HepG2 (cell line): ENCODE data around the gene CCDC57. TPM values are rescaled to one million over a fixed set of nuclear protein-coding genes. Genes with fewer than 3 reads are reported as not detected.

Source experiments
- ATAC-seq: fragments of 200-7000 bp; cut with Tn5 transposase; 3 replicates; pipeline ENCODE4 v1.9.1; 2020; ENCODE audit warnings: mild to moderate bottlenecking, moderate library complexity
- BruUV-seq: library from RNA; stranded (reverse); fragments of 400-500 nt; replicated peaks from 2 replicates; lab custom pipeline; 2021; lab: Mats Ljungman, UMichigan
- CTCF ChIA-PET: fragments of 300-600 bp; formaldehyde crosslinking; extraction: SDS; loops from one replicate; lab custom pipeline; 2021; ENCODE audit warnings: low total read pairs, inconsistent platforms, low intra/inter-chr PET ratio; lab: Yijun Ruan, JAX
- POLR2A ChIA-PET: fragments of 350-600 bp; sonication (Branson Sonifier 250); formaldehyde crosslinking; loops from one replicate; lab custom pipeline; 2020; ENCODE audit warnings: antibody characterized with exemption, inconsistent platforms; lab: Yijun Ruan, JAX
- DNase-seq: peaks from one replicate; pipeline ENCODE4 v3.0.0-alpha.2; 2015; ENCODE audit warnings: low spot score
- FAIRE-seq: peaks from 3 replicates; lab custom pipeline; 2011; peaks lifted over from hg19 to GRCh38; lab: Jason Lieb, UNC
- H2AFZ ChIP-seq: one replicate; pipeline ENCODE4 v1.6.1; 2011; ENCODE audit warnings: low read length, inconsistent platforms
- H3K27ac ChIP-seq: fragments of 300-600 bp; 3 replicates; pipeline ENCODE4 v1.8.0; 2011; ENCODE audit warnings: mixed run types, mild to moderate bottlenecking, mixed read lengths, low read length, inconsistent platforms; ENCODE audit not compliant: insufficient read depth; ENCODE audit errors: extremely low read length
- H3K27me3 ChIP-seq, 2 experiments: fragments of 200-600 bp in 1 of 2; 2 replicates in 1 of 2; 3 replicates in 1 of 2; pipeline versions ENCODE4 v1.6.0 to v1.8.0; 2011; ENCODE audit warnings: low read length in 2 of 2, mild to moderate bottlenecking in 2 of 2, moderate library complexity in 2 of 2, inconsistent platforms in 1 of 2; ENCODE audit not compliant: insufficient read depth in 2 of 2, control insufficient read depth in 1 of 2
- H3K36me3 ChIP-seq, 2 experiments: fragments of 200-600 bp in 1 of 2; replicated peaks in 1 of 2; 2 replicates in 1 of 2; 3 replicates in 1 of 2; pipeline versions ENCODE4 v1.5.1 to v1.8.0; 2011; ENCODE audit warnings: low read length in 2 of 2, inconsistent platforms in 1 of 2; ENCODE audit not compliant: insufficient read depth in 2 of 2, control insufficient read depth in 1 of 2
- H3K4me1 ChIP-seq: 2 replicates; pipeline ENCODE4 v1.5.1; 2012; ENCODE audit warnings: low read length, inconsistent platforms; ENCODE audit not compliant: insufficient read depth
- H3K4me2 ChIP-seq: 2 replicates; pipeline ENCODE4 v1.6.0; 2011; ENCODE audit warnings: low read depth, low read length, inconsistent platforms
- H3K4me3 ChIP-seq, 3 experiments: fragments of 200-600 bp in 1 of 3; sonication (generic), shearing (Covaris generic) in 1 of 3; replicated peaks in 1 of 3; 2 replicates each; pipeline ENCODE4 v1.5.1; 2011 to 2016; ENCODE audit warnings: low read length in 3 of 3, inconsistent platforms in 2 of 3, low read depth in 2 of 3, mild to moderate bottlenecking in 2 of 3, control low read depth in 1 of 3, mixed read lengths in 1 of 3; ENCODE audit not compliant: insufficient read depth in 1 of 3
- H3K79me2 ChIP-seq: one replicate; pipeline ENCODE4 v1.6.1; 2011; ENCODE audit warnings: low read length, inconsistent platforms; ENCODE audit not compliant: insufficient read depth
- H3K9ac ChIP-seq: 2 replicates; pipeline ENCODE4 v1.6.0; 2011; ENCODE audit warnings: mild to moderate bottlenecking, low read depth, low read length, inconsistent platforms; ENCODE audit not compliant: insufficient read depth
- H3K9me3 ChIP-seq: 2 replicates; pipeline ENCODE4 v1.5.1; 2012; ENCODE audit warnings: mild to moderate bottlenecking, low read length
- H4K20me1 ChIP-seq: 2 replicates; pipeline ENCODE4 v1.6.0; 2011; ENCODE audit warnings: inconsistent platforms, mild to moderate bottlenecking, low read length, moderate library complexity; ENCODE audit not compliant: insufficient read depth
- FOXO4 ChIP-seq: sonication (generic); formaldehyde crosslinking; conservative IDR thresholded peaks from 2 replicates; pipeline ENCODE4 v1.8.1; 2023; ENCODE audit warnings: missing genetic modification reagents
- HNRNPH1 ChIP-seq: fragments of 200-400 bp; formaldehyde crosslinking; optimal IDR thresholded peaks from 2 replicates; pipeline ENCODE3; 2017; ENCODE audit warnings: mild to moderate bottlenecking, low read depth, low read length
- MTA3 ChIP-seq: sonication (generic); formaldehyde crosslinking; IDR thresholded peaks from 2 replicates; pipeline ENCODE4 v1.4.0; 2020; ENCODE audit warnings: missing genetic modification reagents
- POLR2AphosphoS5 ChIP-seq: IDR thresholded peaks from 2 replicates; pipeline ENCODE4 v1.6.1; 2012; ENCODE audit warnings: low read depth, low read length
- RBFOX2 ChIP-seq: fragments of 200-400 bp; formaldehyde crosslinking; IDR thresholded peaks from 2 replicates; pipeline ENCODE4 v1.6.1; 2017; ENCODE audit warnings: low read depth, mild to moderate bottlenecking, low read length
- ZNF10 ChIP-seq: sonication (generic); formaldehyde crosslinking; IDR thresholded peaks from 2 replicates; pipeline ENCODE4 v1.4.0; 2020; ENCODE audit warnings: mild to moderate bottlenecking, low read depth, missing genetic modification reagents, borderline replicate concordance
- ZNF121 ChIP-seq: sonication (generic); formaldehyde crosslinking; IDR thresholded peaks from 2 replicates; pipeline ENCODE4 v1.5.0; 2020; ENCODE audit warnings: mild to moderate bottlenecking, missing genetic modification reagents
- ZNF446 ChIP-seq: sonication (generic); formaldehyde crosslinking; IDR thresholded peaks from 2 replicates; pipeline ENCODE4 v1.5.0; 2020; ENCODE audit warnings: mild to moderate bottlenecking, missing genetic modification reagents
- ZNF790 ChIP-seq: sonication (generic); formaldehyde crosslinking; IDR thresholded peaks from 2 replicates; pipeline ENCODE4 v1.8.0; 2022; ENCODE audit warnings: missing genetic modification reagents, mild to moderate bottlenecking, borderline replicate concordance
- WGBS: methylation state at CpG from one replicate; pipeline ENCODE4 v1.1.6; 2017; ENCODE audit warnings: low lambda C conversion rate; 5-methylcytosine and 5-hydroxymethylcytosine counted together
- in situ Hi-C: cut with HindIII; loops from 2 replicates; pipeline ENCODE4 v1.10.0; 2017; ENCODE audit warnings: low pct_unique_long_range_greater_than_20kb; ENCODE audit not compliant: extremely low pct_ligation_motif_present
- intact Hi-C: fragments of 100-400 bp; cut with micrococcal nuclease; formaldehyde crosslinking; loops from one replicate; pipeline ENCODE4 v1.10.0; 2022; ENCODE audit not compliant: unreplicated experiment
- polyA plus RNA-seq, 8 experiments: library from polyadenylated mRNA; depleted of rRNA in 3 of 8; stranded (reverse) in 7 of 8; unstranded in 1 of 8; fragments of >200 nt; fragmentation: Illumina TruSeq in 4 of 8; extraction: Trizol in 4 of 8; gene quantifications; 2 replicates each; pipeline versions ENCODE4 v1.2.1 to v1.2.3, GENCODE V29; 2011 to 2016; ENCODE audit warnings: low read depth in 4 of 8, missing spikeins in 1 of 8, mixed read lengths in 1 of 8; ENCODE audit not compliant: insufficient read depth in 1 of 8
- total RNA-seq, 5 experiments: library from RNA; depleted of rRNA; stranded (reverse); fragments of >200 nt; fragmentation: Illumina TruSeq; extraction: Trizol; gene quantifications; 2 replicates each; pipeline ENCODE4 v1.2.3, GENCODE V29; 2016; ENCODE audit warnings: low read depth in 1 of 5
- TF ChIP-seq, protein P1 (sequence below): sonication (generic); formaldehyde crosslinking; IDR thresholded peaks from 2 replicates; pipeline ENCODE4 v1.4.0; 2020; ENCODE audit warnings: missing genetic modification reagents
- TF ChIP-seq, protein P2 (sequence below): IDR thresholded peaks from 2 replicates; pipeline ENCODE4 v1.6.1; 2016; ENCODE audit warnings: mild to moderate bottlenecking, missing biosample characterization, missing genetic modification reagents
- TF ChIP-seq, protein P3 (sequence below): sonication (generic); formaldehyde crosslinking; IDR thresholded peaks from 2 replicates; pipeline ENCODE4; 2020; ENCODE audit warnings: missing genetic modification reagents, mild to moderate bottlenecking, borderline replicate concordance

Gene CCDC57
- total and polyA plus RNA-seq, 2 of the 13 experiments (the other 11 are each of a cell fraction or from before 2014, with no cell fraction given) = 59.3 to 59.9 TPM

DNA sequence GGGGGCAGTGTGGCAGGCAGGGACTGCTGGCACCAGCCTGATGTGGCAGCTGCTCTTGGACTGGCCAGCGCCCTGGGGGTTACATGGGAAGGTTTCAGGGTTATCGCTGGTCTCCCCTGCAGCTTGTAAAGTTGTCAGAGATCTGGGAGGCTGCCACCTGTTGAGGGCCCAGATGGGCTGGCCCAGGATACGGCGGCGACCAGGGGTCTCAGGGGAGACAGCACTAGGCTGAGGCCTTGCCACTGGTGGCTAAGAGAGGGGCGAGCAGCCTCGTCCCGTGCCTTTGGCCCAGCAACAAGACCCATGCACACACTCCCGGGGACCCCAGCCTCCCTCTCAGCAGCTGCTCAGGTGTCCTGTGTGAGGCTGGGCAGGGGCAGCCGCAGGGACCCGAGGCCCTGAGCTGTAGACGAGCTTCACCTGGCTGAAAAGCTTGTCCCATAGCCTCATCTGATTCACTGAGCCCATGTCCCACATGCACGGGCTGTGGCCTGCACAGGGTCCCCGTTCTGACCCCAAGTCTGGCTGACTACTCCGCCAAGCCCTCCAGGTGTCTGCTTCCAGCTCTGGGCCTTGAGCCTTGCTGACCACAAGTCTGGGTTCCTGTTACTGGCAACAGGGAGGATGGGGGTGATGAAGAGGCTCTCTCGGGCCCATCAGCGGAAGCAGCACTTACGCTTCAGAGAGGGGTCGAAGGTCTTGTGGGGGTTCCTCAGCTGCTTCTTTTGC, 153.2 kb downstream of the CCDC57 start (continued):
- TF ChIP-seq ZNF10 (CRISPR knock-in tag) (no peak), ZNF790 (CRISPR knock-in tag) (no peak), HNRNPH1 (peak; percentile 20), ZNF446 (CRISPR knock-in tag) (no peak), ZNF121 (CRISPR knock-in tag) (no peak)
- TF ChIP-seq, protein P1, sequence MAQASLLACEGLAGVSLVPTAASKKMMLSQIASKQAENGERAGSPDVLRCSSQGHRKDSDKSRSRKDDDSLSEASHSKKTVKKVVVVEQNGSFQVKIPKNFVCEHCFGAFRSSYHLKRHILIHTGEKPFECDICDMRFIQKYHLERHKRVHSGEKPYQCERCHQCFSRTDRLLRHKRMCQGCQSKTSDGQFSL (CRISPR knock-in tag) = peak; percentile 84; the same call in 1 of the 2 replicates
- TF ChIP-seq, all 625 proteins: peak for 10

DNA sequence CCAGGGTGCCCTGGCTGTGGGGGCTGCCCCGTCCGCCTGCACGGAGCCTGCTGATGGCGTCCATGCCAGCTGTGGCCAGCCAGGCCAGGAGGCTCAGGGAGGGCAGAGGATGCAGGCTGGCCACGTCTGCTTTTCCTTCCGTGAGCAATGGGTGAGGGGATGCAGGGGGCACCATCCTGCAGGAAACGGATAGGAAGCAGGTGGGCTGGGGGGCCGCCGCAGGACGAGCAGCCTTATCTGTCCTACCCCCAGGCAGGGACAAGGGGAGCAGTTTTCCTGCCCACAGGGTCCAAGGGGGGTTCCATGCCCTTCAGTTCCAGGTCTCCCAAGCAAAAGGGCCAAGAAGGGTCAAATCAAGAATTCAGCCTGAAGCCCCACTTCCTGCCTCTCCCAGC, 153.8 kb downstream of the CCDC57 start:
- Histone ChIP-seq H3K9me3 (no peaks in the 10 kb centered on the region), H3K79me2 (peaks cover 4% of the 10 kb centered on the region), H3K4me2 (no peak overlapping the region), H3K27me3 (no peaks in the 10 kb centered on the region), H4K20me1 (no peaks in the 10 kb centered on the region), H3K36me3 (peaks cover 50 to 80% of the 10 kb centered on the region in 2 experiments), H3K9ac (peak overlapping the region; percentile 5; the same call in 1 of the 2 replicates), H2AFZ (no peak overlapping the region), H3K27ac (peak overlapping the region; percentile 91), H3K4me1 (peaks cover 42% of the 10 kb centered on the region), H3K4me3 (no peak overlapping the region)
- ATAC-seq = no peak
- in situ Hi-C loops (no loop called here), intact Hi-C loops (no loop called here)
- ChIA-PET POLR2A (interaction anchor here (1.0 kb wide), 2 partner anchors 21 to 40 kb away, joined by 4 read pairs; partner anchors contain the start of gene DCXR), CTCF (no interaction called here)
- no peak for DNase-seq
- FAIRE-seq = no peak
- no TSS peak for BruUV-seq
- 100% methylated on average over 3 of the region's 10 CpGs for WGBS
- TF ChIP-seq FOXO4 (CRISPR knock-in tag) (0 out of 2 replicates have a peak, but pooled peaks have one; percentile 56), POLR2AphosphoS5 (peak; percentile 36; the same call in 1 of the 2 replicates), RBFOX2 (peak; percentile 53), MTA3 (CRISPR knock-in tag) (no peak)
- TF ChIP-seq, protein P2, sequence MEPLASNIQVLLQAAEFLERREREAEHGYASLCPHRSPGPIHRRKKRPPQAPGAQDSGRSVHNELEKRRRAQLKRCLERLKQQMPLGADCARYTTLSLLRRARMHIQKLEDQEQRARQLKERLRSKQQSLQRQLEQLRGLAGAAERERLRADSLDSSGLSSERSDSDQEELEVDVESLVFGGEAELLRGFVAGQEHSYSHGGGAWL (CRISPR knock-in tag) = no peak
- TF ChIP-seq, protein P3, sequence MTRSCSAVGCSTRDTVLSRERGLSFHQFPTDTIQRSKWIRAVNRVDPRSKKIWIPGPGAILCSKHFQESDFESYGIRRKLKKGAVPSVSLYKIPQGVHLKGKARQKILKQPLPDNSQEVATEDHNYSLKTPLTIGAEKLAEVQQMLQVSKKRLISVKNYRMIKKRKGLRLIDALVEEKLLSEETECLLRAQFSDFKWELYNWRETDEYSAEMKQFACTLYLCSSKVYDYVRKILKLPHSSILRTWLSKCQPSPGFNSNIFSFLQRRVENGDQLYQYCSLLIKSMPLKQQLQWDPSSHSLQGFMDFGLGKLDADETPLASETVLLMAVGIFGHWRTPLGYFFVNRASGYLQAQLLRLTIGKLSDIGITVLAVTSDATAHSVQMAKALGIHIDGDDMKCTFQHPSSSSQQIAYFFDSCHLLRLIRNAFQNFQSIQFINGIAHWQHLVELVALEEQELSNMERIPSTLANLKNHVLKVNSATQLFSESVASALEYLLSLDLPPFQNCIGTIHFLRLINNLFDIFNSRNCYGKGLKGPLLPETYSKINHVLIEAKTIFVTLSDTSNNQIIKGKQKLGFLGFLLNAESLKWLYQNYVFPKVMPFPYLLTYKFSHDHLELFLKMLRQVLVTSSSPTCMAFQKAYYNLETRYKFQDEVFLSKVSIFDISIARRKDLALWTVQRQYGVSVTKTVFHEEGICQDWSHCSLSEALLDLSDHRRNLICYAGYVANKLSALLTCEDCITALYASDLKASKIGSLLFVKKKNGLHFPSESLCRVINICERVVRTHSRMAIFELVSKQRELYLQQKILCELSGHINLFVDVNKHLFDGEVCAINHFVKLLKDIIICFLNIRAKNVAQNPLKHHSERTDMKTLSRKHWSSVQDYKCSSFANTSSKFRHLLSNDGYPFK = 0 out of 2 replicates have a peak, but pooled peaks have one; percentile 17
